HG03139 (cell line): Measurements from ENCODE around the gene MGAT2.
"Not testable (repeated sequence)": the region's sequence is repeated elsewhere in the genome, so short reads cannot be mapped to it uniquely, and the experiment has no call there.

Experiments
- ATAC-seq: cut with Tn5 transposase; IDR thresholded peaks from one replicate; pipeline ENCODE4 v1.9.1; 2021; ENCODE audit not compliant: unreplicated experiment

MGAT2 gene

GRCh38 chr14:49612251-49612650 lies 8.3 kb upstream of the MGAT2 start:
- no peak for ATAC-seq

- ATAC-seq: no peak
Measured at GRCh38 chr14:49612671-49613070, 7.9 kb upstream of the MGAT2 start.

DNA sequence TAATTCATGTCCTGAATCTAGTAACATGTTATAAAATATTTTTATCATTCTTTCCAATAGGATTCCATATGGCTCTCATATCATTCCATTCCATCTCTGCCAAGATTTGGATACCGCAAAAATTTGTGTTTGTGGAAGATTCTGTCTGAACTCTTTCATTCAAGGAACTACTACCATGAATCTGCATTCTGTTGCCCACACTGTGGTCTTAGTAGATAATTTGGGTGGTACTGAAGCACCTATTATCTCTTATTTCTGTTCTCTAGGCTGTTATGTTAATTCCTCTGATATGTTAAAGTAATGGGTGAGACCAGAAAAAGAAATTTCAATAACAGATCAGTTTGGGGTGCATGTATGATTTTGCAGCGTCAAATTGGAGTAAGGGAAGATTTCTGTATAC lies 6.4 kb upstream of the MGAT2 start:
- no peak for ATAC-seq

GRCh38 chr14:49615776-49616175 lies 4.8 kb upstream of the MGAT2 start:
- no peak for ATAC-seq

DNA sequence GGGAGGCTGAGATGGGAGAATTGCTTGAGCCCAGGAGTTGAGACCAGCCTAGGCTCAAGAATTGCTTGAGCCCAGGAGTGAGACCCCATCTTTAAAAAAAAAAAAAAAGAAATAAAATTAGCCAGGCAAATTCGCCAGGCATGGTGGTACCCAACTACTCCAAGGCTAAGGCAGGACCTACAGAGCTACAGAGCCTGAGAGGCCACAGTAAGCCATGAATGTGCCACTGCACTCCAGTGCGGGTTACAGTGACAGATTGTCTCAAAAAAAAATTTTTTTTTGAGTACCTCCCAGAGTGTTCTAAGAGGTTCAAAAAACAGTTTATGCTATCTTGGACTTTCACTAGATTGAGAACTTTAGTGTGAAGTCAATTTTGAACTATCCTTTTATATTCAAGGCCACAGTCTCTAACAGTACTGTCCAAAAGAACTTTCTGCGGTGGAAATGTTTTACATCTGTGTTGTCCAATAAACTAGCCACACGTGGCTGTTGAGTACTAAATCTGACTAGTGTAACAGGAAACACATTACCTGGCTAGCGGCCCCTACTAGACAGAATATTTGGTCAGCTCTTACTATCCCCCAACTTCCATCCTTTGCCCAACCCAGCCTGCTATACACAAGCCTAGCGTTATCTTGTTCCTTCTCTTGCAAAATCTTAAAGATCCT lies 2.6 kb upstream of the MGAT2 start:
- no peak for ATAC-seq

GRCh38 chr14:49619273-49619672 lies 1.3 kb upstream of the MGAT2 start:
- ATAC-seq: not testable (repeated sequence)

DNA sequence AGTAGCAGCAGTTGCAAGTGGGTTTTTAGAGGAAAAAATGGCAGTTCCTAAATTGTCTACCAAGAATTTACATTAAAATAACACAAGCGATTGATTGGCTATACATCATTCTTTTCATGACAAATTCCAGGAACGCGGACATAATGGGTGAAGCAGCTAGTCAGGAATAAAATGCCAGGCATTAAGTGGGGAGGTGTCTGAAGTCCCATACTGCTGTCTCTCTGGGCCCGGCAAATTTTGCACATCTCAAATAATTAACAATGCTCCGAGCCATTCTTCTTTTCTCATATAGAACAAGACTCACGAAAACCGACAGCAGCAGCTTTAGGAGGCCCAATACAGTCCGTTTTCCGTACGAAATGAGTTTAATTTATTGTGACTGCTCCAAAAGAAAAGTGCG lies 869 bp upstream of the MGAT2 start:
- ATAC-seq: no peak

DNA sequence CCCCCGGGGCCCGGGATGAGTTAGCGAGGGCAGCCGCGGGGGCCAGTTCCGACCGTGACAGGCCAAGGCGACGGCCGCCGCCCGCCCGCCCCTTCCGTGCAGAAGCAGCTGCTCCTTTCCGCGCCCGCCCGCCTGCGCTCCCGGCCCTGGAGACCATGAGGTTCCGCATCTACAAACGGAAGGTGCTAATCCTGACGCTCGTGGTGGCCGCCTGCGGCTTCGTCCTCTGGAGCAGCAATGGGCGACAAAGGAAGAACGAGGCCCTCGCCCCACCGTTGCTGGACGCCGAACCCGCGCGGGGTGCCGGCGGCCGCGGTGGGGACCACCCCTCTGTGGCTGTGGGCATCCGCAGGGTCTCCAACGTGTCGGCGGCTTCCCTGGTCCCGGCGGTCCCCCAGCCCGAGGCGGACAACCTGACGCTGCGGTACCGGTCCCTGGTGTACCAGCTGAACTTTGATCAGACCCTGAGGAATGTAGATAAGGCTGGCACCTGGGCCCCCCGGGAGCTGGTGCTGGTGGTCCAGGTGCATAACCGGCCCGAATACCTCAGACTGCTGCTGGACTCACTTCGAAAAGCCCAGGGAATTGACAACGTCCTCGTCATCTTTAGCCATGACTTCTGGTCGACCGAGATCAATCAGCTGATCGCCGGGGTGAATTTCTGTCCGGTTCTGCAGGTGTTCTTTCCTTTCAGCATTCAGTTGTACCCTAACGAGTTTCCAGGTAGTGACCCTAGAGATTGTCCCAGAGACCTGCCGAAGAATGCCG lies 699 bp downstream of the MGAT2 start:
- peak; percentile 31 for ATAC-seq

DNA sequence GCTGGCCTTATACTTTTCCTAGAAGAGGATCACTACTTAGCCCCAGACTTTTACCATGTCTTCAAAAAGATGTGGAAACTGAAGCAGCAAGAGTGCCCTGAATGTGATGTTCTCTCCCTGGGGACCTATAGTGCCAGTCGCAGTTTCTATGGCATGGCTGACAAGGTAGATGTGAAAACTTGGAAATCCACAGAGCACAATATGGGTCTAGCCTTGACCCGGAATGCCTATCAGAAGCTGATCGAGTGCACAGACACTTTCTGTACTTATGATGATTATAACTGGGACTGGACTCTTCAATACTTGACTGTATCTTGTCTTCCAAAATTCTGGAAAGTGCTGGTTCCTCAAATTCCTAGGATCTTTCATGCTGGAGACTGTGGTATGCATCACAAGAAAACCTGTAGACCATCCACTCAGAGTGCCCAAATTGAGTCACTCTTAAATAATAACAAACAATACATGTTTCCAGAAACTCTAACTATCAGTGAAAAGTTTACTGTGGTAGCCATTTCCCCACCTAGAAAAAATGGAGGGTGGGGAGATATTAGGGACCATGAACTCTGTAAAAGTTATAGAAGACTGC lies 1.5 kb downstream of the MGAT2 start:
- no peak for ATAC-seq

- ATAC-seq: no peak
Measured at GRCh38 chr14:49623387-49623786, 2.8 kb downstream of the MGAT2 start.

GRCh38 chr14:49623941-49624839 lies 3.6 kb downstream of the MGAT2 start:
- no peak for ATAC-seq

DNA sequence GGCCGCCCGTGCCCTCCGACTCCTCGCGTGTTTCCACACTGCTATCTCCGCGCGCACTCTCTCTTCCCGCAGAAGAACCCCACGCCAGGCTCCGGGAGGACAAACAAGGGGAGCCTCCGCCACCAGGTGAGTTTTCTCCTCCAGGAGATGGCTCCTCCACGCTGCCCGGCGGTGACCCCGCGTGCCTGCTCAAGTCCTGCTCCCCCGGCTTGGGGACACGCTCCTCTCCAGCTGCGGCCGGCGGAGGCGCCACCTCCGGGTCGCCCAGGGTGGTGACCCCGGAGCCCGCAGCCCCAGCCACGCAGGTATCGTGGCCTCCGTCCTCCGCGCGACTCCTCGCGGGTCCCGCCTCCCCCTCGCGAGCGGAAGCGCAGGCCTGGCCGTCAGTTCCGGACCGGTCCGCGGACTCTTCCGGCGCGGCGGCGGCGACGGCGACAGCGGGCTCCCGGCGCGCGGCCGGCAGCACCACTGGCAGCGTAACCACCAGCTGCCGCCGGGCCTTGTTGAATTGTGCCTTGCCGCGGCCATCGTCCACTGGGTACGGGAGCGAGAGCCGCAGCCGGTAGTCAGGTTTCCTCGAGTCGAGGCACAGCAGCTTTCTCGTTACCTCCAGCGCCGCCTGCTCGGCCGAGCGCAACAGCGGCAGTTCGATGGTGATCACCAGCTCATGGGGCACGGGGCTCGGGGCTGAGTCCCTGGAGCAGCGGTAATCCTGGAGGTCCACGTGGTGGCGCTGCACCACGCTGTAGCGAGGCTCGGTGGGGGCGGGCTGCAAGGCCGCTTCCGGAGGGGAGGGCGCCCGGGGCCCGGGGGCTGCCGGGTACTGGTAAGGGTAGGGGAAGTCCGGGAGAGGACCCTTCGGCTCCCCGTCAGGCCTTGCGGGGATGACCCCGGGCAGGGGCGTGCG lies 13.3 kb downstream of the MGAT2 start:
- peak; percentile 75 for ATAC-seq

- peak; percentile 24 for ATAC-seq
Measured at GRCh38 chr14:49634547-49635334, 14.1 kb downstream of the MGAT2 start, which contains the start of gene DNAAF2. Gene DNAAF2 (minus strand): TSS chr14:49635244. CDS start chr14:49635149, 95 bp downstream.

DNA sequence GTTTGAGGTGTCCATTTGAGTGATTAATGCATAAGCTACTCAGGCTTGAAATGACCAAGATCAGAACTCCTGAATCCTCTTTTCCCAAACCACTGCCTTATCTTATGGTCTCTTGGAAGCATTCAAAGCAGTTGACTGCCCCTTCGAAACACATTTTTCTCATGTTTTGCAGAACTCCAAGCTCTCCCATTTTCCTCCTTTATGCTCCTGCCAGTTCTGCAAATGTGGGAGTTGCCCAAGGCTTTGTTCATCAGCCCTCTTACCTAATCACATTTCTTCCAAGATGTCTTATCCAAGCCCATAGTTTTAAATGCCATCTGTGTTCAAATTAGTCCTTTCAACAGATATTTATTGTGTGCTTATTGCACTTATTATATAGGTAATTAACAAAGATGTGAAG lies 16.3 kb downstream of the MGAT2 start:
- ATAC-seq: no peak

DNA sequence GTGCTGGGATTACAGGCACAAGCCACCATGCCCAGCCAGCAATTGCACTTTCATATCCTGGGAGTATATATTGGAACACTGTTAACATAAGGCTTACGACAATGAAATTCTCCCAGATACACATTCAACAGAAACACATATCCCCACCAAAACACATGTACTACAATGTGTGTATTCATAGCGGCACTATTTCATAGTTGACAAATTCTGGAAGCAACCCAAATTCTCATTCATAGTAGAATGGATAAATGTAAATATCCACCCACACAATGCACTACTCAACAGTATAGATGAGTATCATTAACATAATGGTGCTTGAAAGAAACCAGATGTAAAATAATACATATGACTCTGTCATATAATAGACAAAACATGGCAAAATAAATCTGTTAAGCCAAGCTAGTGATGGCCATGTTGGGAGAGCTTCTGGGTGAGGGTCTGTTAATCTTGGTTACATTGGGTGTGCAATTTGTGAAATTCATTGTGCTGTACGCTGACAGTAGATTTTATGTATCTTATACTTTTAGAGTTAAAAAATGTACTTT lies 17.0 kb downstream of the MGAT2 start:
- no peak for ATAC-seq

- ATAC-seq: no peak
Measured at GRCh38 chr14:49640540-49641417, 20.2 kb downstream of the MGAT2 start.

DNA sequence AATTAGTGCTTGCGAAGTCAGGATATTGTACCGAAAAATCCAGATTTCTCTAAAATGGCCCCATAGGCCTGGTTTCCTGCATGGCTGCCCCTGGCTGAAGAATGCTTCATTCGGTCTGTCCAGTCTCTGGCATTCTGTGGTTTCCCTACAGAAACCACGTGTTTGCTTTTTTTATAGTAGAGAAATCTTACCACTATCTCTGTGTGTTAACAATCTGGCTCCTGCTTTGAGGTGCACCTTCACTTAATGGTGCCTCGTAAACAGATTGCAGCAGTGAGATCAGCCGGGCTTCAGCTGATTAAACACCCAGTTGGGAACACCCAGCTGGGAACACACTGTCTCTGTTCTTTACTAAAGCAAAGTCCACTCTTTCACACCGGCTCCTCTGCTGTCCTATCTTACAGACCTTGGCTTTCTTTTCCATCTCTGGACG lies 21.1 kb downstream of the MGAT2 start:
- no peak for ATAC-seq

GRCh38 chr14:49642163-49642562 lies 21.6 kb downstream of the MGAT2 start:
- no peak for ATAC-seq
